Smooth muscle cell of the coronary artery (primary cell): Measurements from ENCODE around the gene MRGPRX3. TPM values are rescaled to one million over a fixed set of nuclear protein-coding genes. Genes with fewer than 3 reads are reported as not detected.

ENCODE experiments used
- total RNA-seq: library from RNA; depleted of rRNA; stranded (reverse); fragments of >200 nt; gene quantifications from 2 replicates; pipeline ENCODE4 v1.2.3, GENCODE V29; 2014; ENCODE audit warnings: low replicate concordance

The MRGPRX3 gene
- total RNA-seq: not detected in 2 replicates

GRCh38 chr11:18132341-18132740 lies at the start of gene MRGPRX3:
Gene MRGPRX3, plus strand, starts transcription at chr11:18132571. Its CDS starts 4,632 bp downstream, at chr11:18137203.

GRCh38 chr11:18105802-18106574 lies 26.4 kb upstream of the MRGPRX3 start, which contains the start of gene SAAL1:
Gene SAAL1, minus strand, starts transcription at chr11:18106082. Its CDS starts 41 bp downstream, at chr11:18106041.

GRCh38 chr11:18172666-18173065 lies 40.3 kb downstream of the MRGPRX3 start, which contains the start of gene MRGPRX4:
Gene MRGPRX4, plus strand, starts transcription at chr11:18172837. Its CDS starts 420 bp downstream, at chr11:18173257.

Other genes starting within 250 kb of the MRGPRX3 start
- gene SERGEF, start 119.5 kb upstream of the MRGPRX3 start, total RNA-seq: 26.6 and 39.4 TPM in 2 replicates
- gene TPH1, start 86.3 kb upstream of the MRGPRX3 start, total RNA-seq: under 0.01 TPM in 1 of 2 replicates, not detected in the other
- gene SAAL1, start 26.5 kb upstream of the MRGPRX3 start, total RNA-seq: 12.5 and 23.3 TPM in 2 replicates
- not detected in 2 replicates for gene MRGPRX4, start 40.3 kb downstream of the MRGPRX3 start, total RNA-seq
- not detected in 2 replicates for gene SAA4, start 104.2 kb downstream of the MRGPRX3 start, total RNA-seq
- 0.08 TPM in 1 of 2 replicates, not detected in the other for gene SAA2, start 116.1 kb downstream of the MRGPRX3 start, total RNA-seq
- 0.45 TPM in 1 of 2 replicates, not detected in the other for gene SAA1, start 133.7 kb downstream of the MRGPRX3 start, total RNA-seq
- gene HPS5, start 189.6 kb downstream of the MRGPRX3 start, total RNA-seq: 21.2 and 97.6 TPM in 2 replicates
- gene GTF2H1, start 190.0 kb downstream of the MRGPRX3 start, total RNA-seq: 35.2 and 49.8 TPM in 2 replicates